ENCODE data around the gene CHP1.
"Not testable (repeated sequence)": the region's sequence is repeated elsewhere in the genome, so short reads cannot be mapped to it uniquely, and the experiment has no call there.

CHP1 gene

DNA sequence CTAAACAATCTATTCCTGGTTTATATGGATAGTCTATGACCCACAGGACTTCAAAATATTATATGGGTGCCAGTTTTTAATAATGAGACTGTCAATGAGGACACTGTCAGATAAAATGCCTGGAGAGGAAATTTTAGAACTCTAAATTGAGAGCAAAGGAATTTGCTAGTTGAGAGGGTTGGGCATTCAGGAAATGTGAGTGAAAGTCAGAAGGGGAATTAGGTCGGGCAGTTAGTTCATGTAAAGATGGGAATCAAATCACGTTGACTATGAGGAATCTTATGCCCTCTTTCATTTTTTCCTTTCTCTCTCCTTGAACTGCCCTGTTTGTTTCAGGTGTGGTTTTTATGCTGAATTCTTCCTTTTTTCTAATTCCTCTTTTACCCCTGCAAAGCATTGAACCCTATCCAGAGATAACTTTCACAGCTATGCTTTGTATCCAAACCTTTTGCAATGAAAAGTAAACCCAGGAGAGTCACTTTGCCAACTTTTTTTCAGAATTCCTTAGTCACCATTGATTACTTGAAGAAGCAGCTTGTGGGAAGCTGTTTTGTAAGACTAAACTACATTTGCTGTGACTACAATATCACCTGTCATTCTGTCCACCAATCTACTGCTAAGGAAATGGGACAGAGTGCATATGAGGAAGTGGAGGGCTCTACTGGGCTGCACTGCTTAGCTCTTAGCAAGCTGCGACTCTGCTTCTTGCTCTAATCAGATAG lies 27.8 kb downstream of the CHP1 start:
- DNase-seq, result no peak

DNA sequence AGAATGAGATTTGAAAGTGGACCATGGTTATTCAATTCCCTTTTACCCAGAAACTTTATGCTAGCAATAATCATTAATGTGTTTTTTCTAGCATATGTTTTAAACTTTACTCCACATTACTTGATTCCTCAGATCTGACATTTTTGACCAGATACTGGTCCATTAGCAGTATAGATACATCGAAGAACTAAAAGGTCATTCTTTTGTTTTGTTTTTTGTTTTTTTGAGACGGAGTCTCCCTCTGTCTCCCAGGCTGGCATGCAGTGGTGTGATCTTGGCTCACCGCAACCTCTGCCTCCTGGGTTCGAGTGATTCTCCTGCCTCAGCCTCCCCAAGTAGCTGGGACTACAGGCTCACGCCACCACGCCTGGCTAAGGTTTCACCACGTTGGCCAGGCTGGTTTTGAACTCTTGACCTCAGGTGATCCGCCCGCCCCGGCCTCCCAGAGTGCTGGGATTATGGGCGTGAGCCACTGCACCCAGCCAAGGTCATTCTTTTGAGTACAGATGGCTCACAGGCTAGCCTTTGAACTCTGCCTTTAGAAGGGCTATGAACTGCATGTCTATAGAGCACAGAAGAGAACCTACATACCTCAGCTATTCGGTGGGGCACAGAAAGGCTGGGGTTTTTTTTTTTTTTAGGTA lies 28.6 kb downstream of the CHP1 start:
- DNase-seq, result no peak

DNA sequence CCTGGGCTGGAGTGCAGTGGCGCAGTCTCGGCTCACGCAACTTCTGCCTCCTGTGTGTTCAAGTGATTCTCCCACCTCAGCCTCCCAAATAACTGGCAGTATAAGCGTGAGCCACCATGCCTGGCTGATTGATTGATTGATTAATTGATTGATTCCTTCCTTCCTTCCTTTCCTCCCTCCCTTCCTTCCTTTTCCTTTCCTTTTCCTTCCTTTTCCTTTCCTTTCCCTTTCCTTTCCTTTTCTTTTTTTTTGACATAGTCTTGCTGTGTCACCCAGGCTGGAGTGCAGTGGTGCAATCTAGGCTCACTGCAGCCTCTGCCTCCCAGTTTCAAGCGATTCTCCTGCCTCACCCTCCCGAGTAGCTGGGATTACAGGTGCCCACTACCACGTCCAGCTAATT lies 29.9 kb downstream of the CHP1 start:
- not testable (repeated sequence) for DNase-seq

DNA sequence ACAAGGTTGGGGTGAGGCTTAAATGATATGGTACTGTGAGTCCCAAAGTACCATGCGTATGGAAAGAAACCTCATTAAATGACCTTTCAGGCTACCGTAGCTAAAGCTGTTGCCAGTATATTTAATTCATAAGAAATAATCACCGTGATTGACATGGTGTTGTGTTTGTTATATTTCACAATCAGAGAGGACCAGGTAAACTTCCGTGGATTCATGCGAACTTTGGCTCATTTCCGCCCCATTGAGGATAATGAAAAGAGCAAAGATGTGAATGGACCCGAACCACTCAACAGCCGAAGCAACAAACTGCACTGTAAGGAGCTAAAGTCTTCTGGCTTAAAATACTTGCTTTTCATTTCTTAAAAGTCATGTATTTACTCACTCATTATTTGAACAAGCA lies 31.5 kb downstream of the CHP1 start:
- DNase-seq, result no peak

DNA sequence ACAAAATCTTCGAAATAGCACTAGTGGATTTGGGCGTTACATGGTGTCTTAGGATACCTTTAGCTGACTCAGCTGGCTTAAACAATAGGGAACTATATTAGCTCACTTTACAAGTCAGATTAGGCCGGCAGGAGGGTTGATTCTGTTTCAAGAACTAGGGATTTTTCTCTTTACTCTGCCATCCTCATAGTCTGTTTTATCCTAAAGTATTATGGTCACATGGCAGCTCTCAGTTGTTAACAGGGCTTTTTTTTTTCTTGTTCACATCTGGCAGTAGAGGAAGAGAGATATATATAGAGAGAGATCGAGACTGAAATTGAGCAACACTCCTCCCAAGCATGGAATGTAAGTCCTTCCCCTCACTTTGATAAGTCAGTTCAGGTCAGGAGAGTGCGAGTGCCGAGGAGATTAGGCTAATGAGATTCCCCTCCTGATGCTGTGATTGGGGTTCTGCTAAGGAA lies 32.9 kb downstream of the CHP1 start:
- DNase-seq, result no peak

DNA sequence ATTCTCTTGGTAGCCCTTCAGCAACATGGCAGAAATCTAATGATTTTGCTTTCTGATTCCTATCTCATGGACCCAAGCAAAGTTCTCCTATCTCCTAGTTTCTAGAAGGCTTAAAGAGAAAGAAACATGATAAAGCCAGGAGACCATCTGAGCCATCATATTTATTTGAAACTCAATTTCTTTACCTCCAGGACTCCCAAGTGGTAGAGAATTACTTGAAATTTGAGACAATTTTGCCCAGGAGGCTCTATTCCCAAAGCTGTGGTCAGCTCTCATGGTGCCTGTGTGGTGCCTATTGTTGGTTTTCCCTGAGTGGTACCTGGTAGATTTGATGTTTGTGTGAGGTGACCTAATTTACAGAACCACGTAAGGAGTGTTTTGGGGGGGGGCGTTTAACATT lies 38.8 kb downstream of the CHP1 start:
- no peak for DNase-seq

DNA sequence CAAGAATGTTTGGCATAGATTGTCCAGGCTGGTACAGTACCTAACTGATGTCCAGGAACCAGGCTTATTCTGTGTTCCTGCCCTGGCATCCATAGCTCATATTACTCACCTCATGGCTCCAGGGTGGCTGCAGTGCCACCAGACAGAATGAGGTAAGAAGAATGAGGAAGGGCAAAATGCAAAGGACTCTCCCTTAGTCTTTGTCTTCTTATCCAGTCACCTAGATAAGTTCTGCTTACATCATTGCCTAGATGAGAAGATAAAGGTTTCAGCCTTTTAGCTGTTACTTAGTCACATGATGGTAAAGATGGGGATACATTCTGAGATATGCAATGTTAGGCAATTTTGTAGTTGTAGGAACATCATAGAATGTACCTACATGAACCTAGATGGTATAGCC lies 45.8 kb downstream of the CHP1 start:
- no peak for DNase-seq

DNA sequence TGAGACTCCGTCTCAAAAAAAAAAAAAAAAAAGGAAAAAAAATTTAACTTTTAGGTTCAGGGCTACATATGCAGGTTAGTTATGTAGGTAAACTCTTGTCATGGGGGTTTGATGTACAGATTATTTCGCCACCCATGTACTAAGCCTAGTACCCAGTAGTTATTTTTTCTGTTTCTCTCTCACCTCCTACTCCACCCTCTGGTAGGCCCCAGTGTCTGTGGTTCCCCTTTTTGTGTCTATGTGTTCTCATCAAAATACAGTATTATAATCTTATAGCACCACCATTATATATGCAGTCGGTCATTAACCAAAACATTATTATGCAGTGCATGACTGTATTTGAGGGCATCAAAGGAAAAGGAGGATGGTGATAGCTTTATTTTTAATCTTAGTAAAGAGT lies 47.3 kb downstream of the CHP1 start:
- no peak for DNase-seq

DNA sequence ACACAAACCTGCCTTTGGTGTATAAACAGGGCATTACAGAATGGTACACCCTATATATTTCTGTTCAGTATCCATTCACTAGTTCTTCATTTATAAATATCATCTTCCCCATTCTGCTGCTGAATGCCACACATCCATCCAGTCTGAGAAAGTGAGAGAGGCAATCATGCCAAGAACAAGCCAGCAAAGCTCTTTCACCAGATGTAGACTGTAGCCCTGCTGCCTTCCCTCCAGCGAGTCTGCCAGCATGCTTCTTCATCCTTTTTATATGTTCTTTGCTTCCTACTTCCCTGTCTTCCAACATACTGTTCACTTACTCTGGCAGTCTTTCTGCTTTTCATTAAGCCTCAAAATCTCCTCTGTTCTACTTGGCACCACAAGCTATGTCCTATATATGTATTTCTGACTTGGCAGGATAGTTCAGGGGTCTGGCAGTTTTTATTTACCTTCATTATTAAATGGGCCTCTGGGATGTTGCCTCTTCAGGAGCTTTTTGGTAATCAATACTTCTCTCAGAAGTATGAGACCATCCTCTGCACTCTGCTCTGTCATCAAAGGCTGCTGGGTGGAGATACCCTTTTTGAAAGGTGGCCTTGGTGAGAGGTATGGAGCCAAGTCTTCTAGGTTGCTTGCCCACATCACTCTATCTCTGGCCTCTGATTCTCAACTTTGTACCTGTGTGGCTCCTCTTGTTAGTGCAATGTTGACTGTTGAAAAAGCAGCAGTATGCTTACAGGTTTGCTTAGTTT lies 48.6 kb downstream of the CHP1 start:
- no peak for DNase-seq

DNA sequence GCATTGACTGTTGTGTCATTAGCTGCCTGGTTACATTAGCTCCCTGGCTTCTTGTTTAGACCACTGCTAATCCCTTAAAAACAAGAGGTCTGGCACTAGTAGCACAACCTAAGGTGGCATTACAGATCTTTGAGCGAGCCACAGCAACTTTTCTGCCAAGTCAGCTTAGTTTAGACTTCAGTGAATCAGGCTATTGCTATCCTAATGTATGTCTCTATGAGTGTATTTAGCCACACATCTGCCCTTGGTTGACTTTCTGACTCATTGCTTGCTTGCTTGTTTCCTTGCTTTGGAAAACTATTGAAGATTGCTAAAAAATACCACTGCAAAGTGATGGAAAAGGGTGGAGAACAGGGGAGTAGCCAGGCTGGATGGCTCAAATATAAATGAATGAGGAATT lies 50.2 kb downstream of the CHP1 start:
- DNase-seq, result no peak

DNA sequence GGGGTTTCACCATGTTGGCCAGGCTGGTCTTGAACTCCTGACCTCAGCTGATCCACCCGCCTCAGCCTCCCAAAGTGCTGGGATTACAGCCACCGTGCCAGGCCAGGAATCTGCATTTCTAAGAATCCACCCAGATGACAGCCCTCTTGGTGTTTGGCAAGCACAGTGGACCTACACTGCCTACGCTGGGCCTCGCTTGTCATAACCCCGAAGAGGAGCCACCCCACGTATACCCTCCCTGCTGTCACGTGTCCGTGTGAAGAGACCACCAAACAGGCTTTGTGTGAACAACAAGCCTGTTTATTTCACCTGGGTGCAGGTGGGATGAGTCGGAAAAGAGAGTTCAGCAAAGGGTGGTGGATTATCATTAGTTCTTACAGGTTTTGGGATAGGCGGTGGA lies 51.4 kb downstream of the CHP1 start:
- not testable (repeated sequence) for DNase-seq

DNA sequence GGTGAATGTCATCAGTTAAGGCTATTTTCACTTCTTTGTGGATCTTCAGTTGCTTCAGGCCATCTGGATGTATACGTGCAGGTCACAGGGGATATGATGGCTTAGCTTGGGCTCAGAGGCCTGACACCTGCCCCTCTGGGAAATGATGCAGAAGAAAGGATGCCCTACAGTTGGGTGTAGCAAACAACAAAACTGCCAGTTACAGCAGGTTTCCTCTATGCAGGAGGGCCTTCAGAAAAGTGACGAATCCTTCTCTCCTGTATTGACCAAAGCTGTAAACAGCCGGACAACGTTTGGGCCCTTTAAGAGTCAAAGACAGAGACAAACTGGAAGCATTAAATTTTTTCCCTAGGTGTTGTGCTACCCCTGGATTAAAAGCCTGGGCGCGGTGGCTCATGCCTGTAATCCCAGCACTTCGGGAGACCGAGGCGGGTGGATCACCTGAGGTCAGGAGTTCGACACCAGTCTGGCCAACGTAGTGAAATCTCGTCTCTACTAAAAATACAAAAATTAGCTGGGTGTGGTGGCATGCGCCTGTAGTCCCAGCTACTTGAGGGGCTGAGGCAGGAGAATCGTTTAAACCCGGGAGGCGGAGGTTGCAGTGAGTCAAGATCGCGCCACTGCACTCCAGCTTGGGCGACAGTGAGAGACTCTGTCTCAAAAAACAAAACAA lies 52.0 kb downstream of the CHP1 start:
- DNase-seq, result peak; percentile 7

DNA sequence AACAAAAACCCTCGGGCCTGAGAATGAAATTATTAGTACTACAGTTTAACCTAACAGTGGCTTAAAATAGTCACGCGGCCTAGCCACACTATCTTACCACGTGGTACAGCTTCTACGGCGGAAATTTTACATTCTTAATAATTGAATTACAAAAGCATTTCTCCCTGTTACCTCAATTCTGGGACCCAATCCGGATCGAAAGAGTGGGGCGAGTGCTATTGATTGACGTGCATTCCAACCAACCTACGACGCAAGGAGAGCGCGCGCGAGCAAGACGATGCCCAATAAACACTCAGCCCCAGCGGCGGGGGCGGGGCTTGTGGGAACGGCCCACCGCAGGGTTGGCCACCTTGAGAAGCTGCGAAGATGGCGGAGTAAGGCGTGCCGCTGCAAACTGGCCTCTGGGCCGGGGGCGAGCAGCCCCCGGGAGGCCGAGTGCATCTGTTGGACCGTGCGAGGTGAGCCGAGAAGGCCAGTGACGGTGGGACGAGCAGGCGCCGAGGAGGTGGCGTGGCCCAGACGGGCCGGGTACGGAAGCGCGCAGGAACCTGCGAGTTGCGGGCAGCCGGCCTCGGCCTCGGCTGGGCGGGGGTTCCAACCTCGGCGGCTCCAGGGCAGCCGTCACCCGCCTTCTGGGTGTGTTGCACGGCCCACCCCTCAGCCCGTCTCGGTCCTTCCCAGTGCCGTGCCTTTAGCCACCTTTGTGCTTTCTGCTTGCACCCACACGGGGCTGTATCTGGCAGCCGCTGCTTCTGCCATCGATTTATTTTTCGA lies 52.8 kb downstream of the CHP1 start:
- peak; percentile 99 for DNase-seq

DNA sequence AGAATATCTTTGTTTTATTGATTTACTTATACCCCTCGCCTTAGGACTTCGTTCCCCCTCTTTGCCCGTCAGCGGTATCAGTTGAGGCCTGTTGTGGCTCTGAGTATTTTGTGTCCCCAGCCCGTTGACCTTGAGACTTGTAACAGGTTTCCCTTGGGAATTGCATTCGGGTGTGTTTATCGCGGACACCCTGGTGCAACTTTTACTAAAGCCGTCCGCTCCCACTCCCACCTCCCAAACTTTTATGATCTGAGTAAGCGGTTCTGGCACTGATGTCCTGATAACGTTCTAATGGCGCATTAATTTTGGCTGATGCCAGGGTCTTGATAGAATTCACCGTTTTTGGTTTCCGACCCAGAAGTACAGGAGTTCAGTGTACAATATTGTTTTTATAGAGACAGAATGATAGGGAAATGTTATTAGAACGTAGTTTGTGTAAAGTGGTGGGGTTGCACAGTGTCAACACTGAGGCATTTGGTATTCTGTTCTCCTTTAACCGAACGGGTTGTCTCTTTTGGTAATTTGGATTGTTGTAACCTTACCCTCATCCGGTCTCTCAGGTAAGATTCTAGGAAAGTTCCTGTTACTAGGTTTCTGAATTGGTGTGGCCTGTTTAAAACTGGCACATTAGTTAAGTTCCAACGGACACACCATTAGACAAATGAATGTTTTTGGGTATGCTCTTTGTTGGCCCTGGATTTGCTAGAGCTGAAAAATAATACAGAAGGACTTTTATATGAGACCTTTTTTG lies 53.5 kb downstream of the CHP1 start:
- DNase-seq, result peak; percentile 41

DNA sequence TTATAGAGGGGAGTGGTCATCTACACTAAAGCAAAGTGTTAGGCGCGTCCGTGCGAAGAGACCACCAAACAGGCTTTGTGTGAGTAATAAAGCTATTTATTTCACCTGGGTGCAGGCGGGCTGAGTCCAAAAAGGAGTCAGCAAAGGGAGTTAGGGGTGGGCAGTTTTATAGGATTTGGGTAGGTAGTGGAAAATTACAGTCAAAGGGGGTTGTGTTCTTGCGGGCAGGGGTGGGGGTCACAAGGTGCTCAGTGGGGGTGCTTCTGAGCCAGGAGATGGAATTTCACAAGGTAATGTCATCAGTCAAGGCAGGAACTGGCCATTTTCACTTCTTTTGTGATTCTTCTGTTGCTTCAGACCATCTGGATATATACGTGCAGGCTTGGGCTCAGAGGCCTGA lies 54.2 kb downstream of the CHP1 start:
- no peak for DNase-seq

DNA sequence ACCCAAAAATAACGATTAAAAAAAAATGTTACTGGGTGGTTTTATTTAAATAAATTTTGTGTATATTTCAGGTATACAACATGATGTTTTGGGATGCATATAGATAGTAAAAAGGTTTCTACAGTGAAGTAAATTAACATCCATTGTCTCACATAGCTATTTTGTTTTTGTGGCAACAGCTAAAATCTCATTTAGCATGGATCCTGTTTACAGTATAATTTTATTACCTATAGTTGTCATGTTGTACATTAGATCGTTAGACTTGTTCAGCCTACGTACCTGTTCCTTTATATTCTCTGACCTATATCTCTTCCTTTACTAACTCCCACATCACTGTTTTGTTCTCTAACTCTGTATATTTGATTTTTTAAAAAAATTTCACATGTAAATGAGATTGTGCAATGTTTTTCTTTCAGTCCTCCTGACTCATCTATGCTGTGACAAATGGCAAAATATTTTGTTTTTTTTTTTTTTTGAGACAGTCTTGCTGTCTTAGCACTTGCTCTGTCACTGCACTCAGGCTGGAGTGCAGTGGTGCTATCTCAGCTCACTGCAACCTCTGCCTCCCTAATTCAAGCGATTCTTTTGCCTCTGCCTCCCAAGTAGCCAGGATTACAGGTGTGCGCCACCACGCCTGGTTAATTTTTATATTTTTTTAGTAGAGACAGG lies 55.7 kb downstream of the CHP1 start:
- DNase-seq, result no peak

DNA sequence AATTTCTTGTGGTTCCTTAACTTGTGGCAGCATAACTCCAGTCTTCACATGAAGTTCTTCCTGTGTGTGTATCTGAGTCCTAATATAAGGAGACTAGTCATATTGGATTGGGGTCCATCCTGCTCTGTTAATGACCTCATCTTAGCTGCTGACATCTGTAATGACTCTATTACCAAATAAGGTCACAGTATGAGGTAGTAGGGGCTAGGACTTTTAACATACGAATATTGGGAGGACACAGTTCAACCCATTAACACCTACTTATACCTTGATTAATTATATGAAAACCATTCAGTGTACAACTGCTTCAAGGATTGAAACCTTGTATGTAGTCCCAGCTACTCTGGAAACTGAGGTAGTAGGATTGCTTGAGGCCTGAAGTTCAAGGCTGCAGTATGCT lies 57.4 kb downstream of the CHP1 start:
- no peak for DNase-seq

DNA sequence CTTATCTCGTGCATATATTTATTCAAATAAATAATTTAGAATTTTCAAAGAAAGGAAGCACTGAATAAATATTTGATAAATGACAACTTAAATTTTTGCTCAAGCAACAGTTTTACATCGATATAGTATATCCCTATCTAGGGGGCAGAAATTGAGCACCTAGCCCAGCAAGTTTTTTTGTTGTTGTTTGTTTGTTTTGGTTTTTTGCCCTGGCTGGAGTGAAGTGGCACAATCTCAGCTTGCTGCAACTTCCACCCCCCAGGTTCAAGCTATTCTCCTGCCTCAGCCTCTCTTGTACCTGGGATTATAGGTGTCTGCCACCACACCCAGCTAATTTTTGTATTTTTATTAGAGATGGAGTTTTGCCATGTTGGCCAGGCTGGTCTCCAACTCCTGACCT lies 58.9 kb downstream of the CHP1 start:
- no peak for DNase-seq

DNA sequence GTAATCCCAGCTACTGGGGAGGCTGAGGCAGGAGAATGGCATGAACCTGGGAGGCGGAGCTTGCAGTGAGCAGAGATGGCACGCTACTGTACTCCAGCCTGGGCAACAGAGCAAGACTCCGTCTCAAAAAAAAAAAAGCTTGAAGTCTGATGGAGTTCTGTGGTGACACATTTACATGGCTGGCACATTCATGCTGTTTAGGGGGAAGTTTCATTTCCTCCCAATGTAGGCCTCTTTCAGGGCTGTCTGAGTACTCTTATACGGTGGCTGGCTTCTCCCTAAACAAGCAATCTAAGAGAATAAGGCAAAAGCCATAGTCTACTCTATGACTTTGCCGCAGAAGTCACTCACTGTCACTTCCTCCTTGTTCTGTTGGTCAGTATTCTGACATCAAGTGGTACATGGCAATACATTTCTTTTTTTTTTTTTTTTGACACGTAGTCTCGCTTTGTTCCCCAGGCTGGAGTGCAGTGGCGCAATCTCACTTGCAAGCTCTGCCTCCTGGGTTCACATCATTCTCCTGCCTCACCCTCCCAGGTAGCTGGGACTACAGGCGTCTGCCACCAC lies 60.1 kb downstream of the CHP1 start:
- DNase-seq, result no peak

DNA sequence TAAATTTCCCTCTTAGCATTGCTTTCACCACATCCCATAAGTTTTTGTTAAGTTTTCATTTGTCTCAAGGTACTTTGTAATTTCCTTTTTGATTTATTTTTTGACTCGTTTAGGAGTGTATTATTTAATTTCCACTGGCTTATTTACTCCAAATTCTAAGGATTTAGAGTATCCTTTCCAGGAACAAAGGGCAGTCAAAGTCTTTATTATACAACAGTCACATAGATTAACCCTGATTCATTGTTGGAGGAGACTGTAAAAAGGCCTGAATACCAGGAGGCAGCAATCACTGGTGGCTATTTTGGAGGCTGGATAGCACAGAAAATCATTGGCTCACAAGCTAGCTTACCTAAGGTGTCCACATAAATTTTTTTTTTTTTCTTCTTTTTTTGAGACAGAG lies 61.5 kb downstream of the CHP1 start:
- DNase-seq, result no peak

DNA sequence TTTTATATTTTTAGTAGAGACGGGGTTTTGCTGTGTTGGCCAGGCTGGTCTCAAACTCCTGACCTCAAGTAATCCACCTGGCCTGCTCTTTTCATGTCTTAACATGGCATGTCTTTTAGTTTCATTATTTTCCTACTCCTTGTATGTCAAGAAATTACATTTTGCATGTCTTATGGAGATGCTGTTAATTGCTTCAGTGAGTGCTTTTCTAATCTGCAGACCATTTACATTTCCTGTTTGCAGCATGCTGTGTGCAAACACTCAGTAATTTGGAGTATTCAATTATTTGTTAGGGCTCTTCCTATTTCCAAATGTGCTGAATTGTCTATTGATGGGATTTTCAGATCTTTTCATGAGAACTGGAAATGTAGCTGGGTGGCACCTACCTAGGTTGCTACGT lies 70.1 kb downstream of the CHP1 start:
- DNase-seq, result not testable (repeated sequence)

All from NCI-H2171 treated with DMSO at 0.1 percent for 48 hours (cell line).